ENCODE results near the gene PLEK2. TPM values are rescaled to one million over a fixed set of nuclear protein-coding genes. Genes with fewer than 3 reads are reported as not detected.
A peak's percentile ranks its signal among the peaks of the same experiment; 100 is the strongest.
"Not testable (repeated sequence)": the region's sequence is repeated elsewhere in the genome, so short reads cannot be mapped to it uniquely, and the experiment has no call there.

PLEK2 gene
- total and polyA plus RNA-seq, 2 experiments from 2014 or later: 0.92 to 1.8 TPM

GRCh38 chr14:67357186-67357968, 54.6 kb downstream of the PLEK2 start:
- peak overlapping the region; percentile 34 for H3K27ac ChIP-seq
- no peak for DNase-seq (ENCODE audit: low read depth in 1 of 2, low spot score in 1 of 2)
- H3K4me1 ChIP-seq (ENCODE audit: low read depth): peaks cover 36% of the 10 kb centered on the region
- no peak overlapping the region for H3K4me3 ChIP-seq
- H3K27me3 ChIP-seq: no peaks in the 10 kb centered on the region
- no peaks in the 10 kb centered on the region for H3K36me3 ChIP-seq
- TF ChIP-seq, protein P1, sequence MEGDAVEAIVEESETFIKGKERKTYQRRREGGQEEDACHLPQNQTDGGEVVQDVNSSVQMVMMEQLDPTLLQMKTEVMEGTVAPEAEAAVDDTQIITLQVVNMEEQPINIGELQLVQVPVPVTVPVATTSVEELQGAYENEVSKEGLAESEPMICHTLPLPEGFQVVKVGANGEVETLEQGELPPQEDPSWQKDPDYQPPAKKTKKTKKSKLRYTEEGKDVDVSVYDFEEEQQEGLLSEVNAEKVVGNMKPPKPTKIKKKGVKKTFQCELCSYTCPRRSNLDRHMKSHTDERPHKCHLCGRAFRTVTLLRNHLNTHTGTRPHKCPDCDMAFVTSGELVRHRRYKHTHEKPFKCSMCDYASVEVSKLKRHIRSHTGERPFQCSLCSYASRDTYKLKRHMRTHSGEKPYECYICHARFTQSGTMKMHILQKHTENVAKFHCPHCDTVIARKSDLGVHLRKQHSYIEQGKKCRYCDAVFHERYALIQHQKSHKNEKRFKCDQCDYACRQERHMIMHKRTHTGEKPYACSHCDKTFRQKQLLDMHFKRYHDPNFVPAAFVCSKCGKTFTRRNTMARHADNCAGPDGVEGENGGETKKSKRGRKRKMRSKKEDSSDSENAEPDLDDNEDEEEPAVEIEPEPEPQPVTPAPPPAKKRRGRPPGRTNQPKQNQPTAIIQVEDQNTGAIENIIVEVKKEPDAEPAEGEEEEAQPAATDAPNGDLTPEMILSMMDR (IDR thresholded peaks at IDR 0.05; ENCODE audit: low read depth, low read length): no peak
- no peaks in the 10 kb centered on the region for H3K9me3 ChIP-seq (ENCODE audit: low read depth)

DNA sequence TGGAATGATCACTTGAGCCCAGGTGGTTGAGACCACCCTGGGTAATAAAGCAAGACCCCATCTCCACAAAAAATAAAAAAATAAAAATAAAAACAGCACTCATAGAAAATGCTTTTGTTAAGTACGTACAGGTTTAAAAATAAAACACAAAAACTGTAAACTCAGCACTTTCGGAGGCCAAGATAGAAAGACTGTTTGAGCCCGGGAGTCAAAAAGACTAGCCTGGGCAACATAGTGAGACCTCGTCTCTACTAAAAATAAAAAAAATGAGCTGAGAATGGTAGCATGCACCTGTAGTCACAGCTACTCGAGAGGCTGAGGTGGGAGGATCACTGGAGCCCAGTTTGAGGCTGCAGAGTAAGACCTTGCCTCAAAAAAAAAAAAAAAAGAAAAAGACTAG, 59.9 kb downstream of the PLEK2 start:
- DNase-seq (ENCODE audit: low read depth in 1 of 2, low spot score in 1 of 2): no peak
- peaks cover 7% of the 10 kb centered on the region for H3K4me1 ChIP-seq (ENCODE audit: low read depth)
- H3K4me3 ChIP-seq: no peak overlapping the region
- peaks cover 26% of the 10 kb centered on the region for H3K36me3 ChIP-seq
- H3K27me3 ChIP-seq: no peaks in the 10 kb centered on the region
- H3K9me3 ChIP-seq (ENCODE audit: low read depth): no peaks in the 10 kb centered on the region
- no peak overlapping the region for H3K27ac ChIP-seq
- TF ChIP-seq, protein P1 (IDR thresholded peaks at IDR 0.05; ENCODE audit: low read depth, low read length): no peak

DNA sequence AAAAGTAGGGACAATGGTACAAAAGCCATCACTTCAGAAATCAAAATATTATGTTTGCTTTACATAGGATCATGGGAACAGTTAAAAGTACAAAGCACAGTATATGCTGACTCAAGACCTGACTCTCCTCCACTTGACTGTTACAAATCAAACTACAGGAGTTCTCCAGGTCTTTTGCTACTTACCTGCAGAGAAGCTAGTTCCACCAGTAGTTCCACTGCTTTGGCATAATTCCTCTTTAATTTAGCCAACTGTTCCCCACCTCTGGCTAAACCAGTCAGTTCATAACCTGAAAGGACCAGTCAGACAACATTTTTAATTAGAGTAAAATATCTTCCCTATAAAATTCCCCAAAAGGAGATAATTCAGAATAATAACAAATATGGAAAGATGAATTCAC, 66.4 kb downstream of the PLEK2 start:
- H3K27ac ChIP-seq: no peak overlapping the region
- no peaks in the 10 kb centered on the region for H3K27me3 ChIP-seq
- H3K4me3 ChIP-seq: no peak overlapping the region
- no peaks in the 10 kb centered on the region for H3K4me1 ChIP-seq (ENCODE audit: low read depth)
- no peak for DNase-seq (ENCODE audit: low read depth in 1 of 2, low spot score in 1 of 2)
- no peaks in the 10 kb centered on the region for H3K9me3 ChIP-seq (ENCODE audit: low read depth)
- TF ChIP-seq, protein P1 (IDR thresholded peaks at IDR 0.05; ENCODE audit: low read depth, low read length): no peak
- H3K36me3 ChIP-seq: peaks cover 44% of the 10 kb centered on the region

- DNase-seq (ENCODE audit: low read depth in 1 of 2, low spot score in 1 of 2): no peak
- Histone ChIP-seq H3K27ac (no peak overlapping the region), H3K36me3 (peaks cover 39% of the 10 kb centered on the region), H3K4me1 (ENCODE audit: low read depth) (no peaks in the 10 kb centered on the region), H3K27me3 (no peaks in the 10 kb centered on the region), H3K4me3 (no peak overlapping the region), H3K9me3 (ENCODE audit: low read depth) (no peaks in the 10 kb centered on the region)
- TF ChIP-seq, protein P1 (IDR thresholded peaks at IDR 0.05; ENCODE audit: low read depth, low read length): no peak
Measured at GRCh38 chr14:67343601-67344230, 68.2 kb downstream of the PLEK2 start.

DNA sequence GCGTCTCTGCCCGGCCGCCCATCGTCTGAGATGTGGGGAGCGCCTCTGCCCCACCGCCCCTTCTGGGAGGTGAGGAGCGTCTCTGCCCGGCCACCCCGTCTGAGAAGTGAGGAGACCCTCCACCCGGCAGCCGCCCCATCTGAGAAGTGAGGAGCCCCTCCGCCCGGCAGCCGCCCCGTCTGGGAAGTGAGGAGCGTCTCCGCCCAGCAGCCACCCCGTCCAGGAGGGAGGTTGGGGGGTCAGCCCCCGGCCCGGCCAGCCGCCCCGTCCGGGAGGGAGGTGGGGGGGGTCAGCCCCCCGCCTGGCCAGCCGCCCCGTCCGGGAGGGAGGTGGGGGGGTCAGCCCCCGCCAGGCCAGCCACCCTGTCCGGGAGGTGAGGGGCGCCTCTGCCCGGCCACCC, 70.7 kb downstream of the PLEK2 start:
- not testable (repeated sequence) for H3K27ac ChIP-seq, H3K4me3 ChIP-seq
- H3K36me3 ChIP-seq: peaks cover 54% of the 10 kb centered on the region

More for the DNA sequence above, 70.7 kb downstream of the PLEK2 start:
- not testable (repeated sequence) for H3K4me1 ChIP-seq (ENCODE audit: low read depth); H3K27me3 ChIP-seq; H3K9me3 ChIP-seq (ENCODE audit: low read depth); DNase-seq (ENCODE audit: low read depth in 1 of 2, low spot score in 1 of 2)

Other genes starting within 250 kb of the PLEK2 start
- not detected in 2 replicates for gene GARIN2, start 222.7 kb downstream of the PLEK2 start, total RNA-seq
- 0.09 TPM in 1 of 2 replicates, not detected in the other for gene GARIN2, start 222.7 kb downstream of the PLEK2 start, polyA plus RNA-seq
- 31.8 and 36.6 TPM in 2 replicates for gene PALS1, start 170.7 kb downstream of the PLEK2 start, total RNA-seq
- gene PALS1, start 170.7 kb downstream of the PLEK2 start, polyA plus RNA-seq: 11.7 and 13.7 TPM in 2 replicates
- 69.0 and 107 TPM in 2 replicates for gene ATP6V1D, start 52.4 kb downstream of the PLEK2 start, total RNA-seq
- 167 and 204 TPM in 2 replicates for gene ATP6V1D, start 52.4 kb downstream of the PLEK2 start, polyA plus RNA-seq
- gene EIF2S1, start 51.8 kb downstream of the PLEK2 start, total RNA-seq: 42.7 and 88.2 TPM in 2 replicates
- gene EIF2S1, start 51.8 kb downstream of the PLEK2 start, polyA plus RNA-seq: 123 and 135 TPM in 2 replicates
- 0.09 and 0.42 TPM in 2 replicates for gene TMEM229B, start 76.6 kb upstream of the PLEK2 start, total RNA-seq
- 0.09 and 0.37 TPM in 2 replicates for gene TMEM229B, start 76.6 kb upstream of the PLEK2 start, polyA plus RNA-seq
- 14.8 and 29.9 TPM in 2 replicates for gene PLEKHH1, start 121.1 kb upstream of the PLEK2 start, total RNA-seq
- 15.0 and 18.0 TPM in 2 replicates for gene PLEKHH1, start 121.1 kb upstream of the PLEK2 start, polyA plus RNA-seq
- gene PIGH, start 188.1 kb upstream of the PLEK2 start, total RNA-seq: 11.3 and 18.4 TPM in 2 replicates
- gene PIGH, start 188.1 kb upstream of the PLEK2 start, polyA plus RNA-seq: 14.3 and 31.3 TPM in 2 replicates
- gene ARG2, start 207.8 kb upstream of the PLEK2 start, total RNA-seq: 11.0 and 16.0 TPM in 2 replicates
- 12.9 and 16.1 TPM in 2 replicates for gene ARG2, start 207.8 kb upstream of the PLEK2 start, polyA plus RNA-seq